PC-3 (cell line): Measurements from ENCODE around the gene REN.

ENCODE experiments used
- EZH2 ChIP-seq: fragments of 300-600 bp; sonication (generic); IDR thresholded peaks from one replicate; pipeline ENCODE4 v1.6.1; 2017; ENCODE audit warnings: antibody characterized with exemption, mild to moderate bottlenecking, low read length; ENCODE audit not compliant: unreplicated experiment
- TF ChIP-seq, protein P1 (sequence below): fragments of 300-600 bp; sonication (generic); conservative IDR thresholded peaks from 2 replicates; pipeline ENCODE4 v1.5.1; 2017; ENCODE audit warnings: antibody characterized with exemption, low read depth, mild to moderate bottlenecking, low read length

DNA sequence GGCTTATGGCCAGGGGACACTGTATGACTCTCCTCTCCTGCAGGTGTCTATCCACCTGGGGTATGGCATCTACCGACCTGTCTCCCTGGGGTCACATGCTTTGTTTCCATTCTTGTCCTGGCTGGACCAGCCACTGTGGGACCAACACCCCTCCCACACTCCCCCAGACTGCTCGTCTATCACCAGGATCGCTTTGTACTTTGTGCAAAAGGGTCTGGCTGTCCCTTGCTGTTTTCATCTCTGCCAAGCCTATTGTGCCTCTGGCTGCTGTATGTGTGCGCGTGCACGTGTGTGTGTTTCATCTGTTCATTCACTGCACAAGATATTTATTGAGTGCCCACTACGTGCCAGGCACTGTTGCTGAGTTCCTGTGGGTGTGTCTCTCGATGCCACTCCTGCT is 39.8 kb downstream of the REN start:
- TF ChIP-seq, protein P1, sequence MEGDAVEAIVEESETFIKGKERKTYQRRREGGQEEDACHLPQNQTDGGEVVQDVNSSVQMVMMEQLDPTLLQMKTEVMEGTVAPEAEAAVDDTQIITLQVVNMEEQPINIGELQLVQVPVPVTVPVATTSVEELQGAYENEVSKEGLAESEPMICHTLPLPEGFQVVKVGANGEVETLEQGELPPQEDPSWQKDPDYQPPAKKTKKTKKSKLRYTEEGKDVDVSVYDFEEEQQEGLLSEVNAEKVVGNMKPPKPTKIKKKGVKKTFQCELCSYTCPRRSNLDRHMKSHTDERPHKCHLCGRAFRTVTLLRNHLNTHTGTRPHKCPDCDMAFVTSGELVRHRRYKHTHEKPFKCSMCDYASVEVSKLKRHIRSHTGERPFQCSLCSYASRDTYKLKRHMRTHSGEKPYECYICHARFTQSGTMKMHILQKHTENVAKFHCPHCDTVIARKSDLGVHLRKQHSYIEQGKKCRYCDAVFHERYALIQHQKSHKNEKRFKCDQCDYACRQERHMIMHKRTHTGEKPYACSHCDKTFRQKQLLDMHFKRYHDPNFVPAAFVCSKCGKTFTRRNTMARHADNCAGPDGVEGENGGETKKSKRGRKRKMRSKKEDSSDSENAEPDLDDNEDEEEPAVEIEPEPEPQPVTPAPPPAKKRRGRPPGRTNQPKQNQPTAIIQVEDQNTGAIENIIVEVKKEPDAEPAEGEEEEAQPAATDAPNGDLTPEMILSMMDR: no peak
- no peak for TF ChIP-seq EZH2
